Iris pigment epithelial cell (primary cell): ENCODE results near the gene SPC25.
A peak's percentile ranks its signal among the peaks of the same experiment; 100 is the strongest.
"Not testable (repeated sequence)": the region's sequence is repeated elsewhere in the genome, so short reads cannot be mapped to it uniquely, and the experiment has no call there.

Experiments
- DNase-seq: peaks from one replicate; pipeline ENCODE4 v3.0.0-alpha.2; 2011; ENCODE audit warnings: low read depth

SPC25 gene

GRCh38 chr2:168890006-168890782 is at the start of gene SPC25:
Gene SPC25, minus strand, starts transcription at chr2:168890430. Its CDS starts 911 bp downstream, at chr2:168889519.
- DNase-seq = peak; percentile 86

GRCh38 chr2:168939918-168940317 is 49.7 kb upstream of the SPC25 start:
- DNase-seq = no peak

- DNase-seq = no peak
Measured at GRCh38 chr2:168939061-168939460, 48.8 kb upstream of the SPC25 start.

- peak; percentile 89 for DNase-seq
Measured at GRCh38 chr2:168935810-168936581, 45.8 kb upstream of the SPC25 start.

GRCh38 chr2:168934826-168935225 is 44.6 kb upstream of the SPC25 start:
- peak; percentile 47 for DNase-seq

GRCh38 chr2:168932174-168932573 is 41.9 kb upstream of the SPC25 start:
- DNase-seq = not testable (repeated sequence)

- no peak for DNase-seq
Measured at GRCh38 chr2:168930242-168930641, 40.0 kb upstream of the SPC25 start.

GRCh38 chr2:168929031-168929430 is 38.8 kb upstream of the SPC25 start:
- no peak for DNase-seq

GRCh38 chr2:168928113-168928831 is 38.0 kb upstream of the SPC25 start:
- DNase-seq = no peak

GRCh38 chr2:168926621-168927386 is 36.6 kb upstream of the SPC25 start:
- no peak for DNase-seq

- DNase-seq = peak; percentile 26
Measured at GRCh38 chr2:168920504-168921157, 30.4 kb upstream of the SPC25 start.

- DNase-seq = no peak
Measured at GRCh38 chr2:168916331-168916675, 26.1 kb upstream of the SPC25 start.

- DNase-seq = no peak
Measured at GRCh38 chr2:168915441-168916330, 25.5 kb upstream of the SPC25 start.

- no peak for DNase-seq
Measured at GRCh38 chr2:168913495-168913894, 23.3 kb upstream of the SPC25 start.

GRCh38 chr2:168912901-168913369 is 22.7 kb upstream of the SPC25 start:
- DNase-seq = peak; percentile 16

GRCh38 chr2:168912466-168912865 is 22.2 kb upstream of the SPC25 start:
- DNase-seq = no peak

- no peak for DNase-seq
Measured at GRCh38 chr2:168910330-168910729, 20.1 kb upstream of the SPC25 start.

GRCh38 chr2:168907940-168908662 is 17.9 kb upstream of the SPC25 start:
- no peak for DNase-seq

- DNase-seq = no peak
Measured at GRCh38 chr2:168904358-168904757, 14.1 kb upstream of the SPC25 start.

GRCh38 chr2:168903888-168904287 is 13.7 kb upstream of the SPC25 start:
- DNase-seq = no peak
